HL-60/S4 (cell line): ENCODE measurements around the gene ANKRD13A.
"Not testable (repeated sequence)": the region's sequence is repeated elsewhere in the genome, so short reads cannot be mapped to it uniquely, and the experiment has no call there.

Experiments used
- in situ Hi-C: fragments of 300-500 bp; cut with MboI; formaldehyde crosslinking; loops from 2 replicates; pipeline ENCODE4 v1.14.3; 2022; ENCODE audit warnings: low sequenced_read_pairs

Gene ANKRD13A

DNA sequence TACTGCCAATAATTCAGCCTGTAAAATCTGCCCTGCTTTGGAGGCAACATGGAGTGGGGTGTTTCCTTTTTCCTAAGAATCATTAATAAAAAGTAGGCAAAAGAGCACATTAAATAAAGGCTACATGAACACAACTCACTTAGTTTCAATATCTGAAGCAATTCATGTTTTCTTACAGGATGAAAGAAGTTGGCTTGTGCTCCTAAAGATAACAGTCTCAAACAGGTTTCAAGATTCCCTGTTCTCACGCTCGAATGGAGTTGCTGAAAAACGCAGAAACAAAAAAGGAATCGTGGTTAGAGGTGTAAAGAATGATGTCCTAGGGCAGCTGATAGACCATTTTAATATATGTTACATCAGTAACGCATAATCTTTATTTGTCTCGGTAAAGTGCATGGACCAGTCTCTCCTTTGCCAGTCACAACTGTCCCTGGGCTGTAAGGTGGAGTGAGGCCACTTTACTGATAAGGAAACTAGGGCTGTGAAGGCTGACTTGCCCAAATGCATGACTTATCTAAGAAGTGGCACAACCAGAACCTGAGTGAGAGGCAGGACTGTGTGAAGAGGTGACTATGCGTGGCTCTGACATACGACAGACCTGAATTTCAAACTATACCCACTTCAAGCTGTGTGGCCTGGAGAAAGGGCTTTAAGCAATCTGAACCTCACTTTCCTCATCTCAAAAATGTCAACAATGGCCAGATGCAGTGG is 15.6 kb upstream of the ANKRD13A start:
- in situ Hi-C loops: no loop called here

DNA sequence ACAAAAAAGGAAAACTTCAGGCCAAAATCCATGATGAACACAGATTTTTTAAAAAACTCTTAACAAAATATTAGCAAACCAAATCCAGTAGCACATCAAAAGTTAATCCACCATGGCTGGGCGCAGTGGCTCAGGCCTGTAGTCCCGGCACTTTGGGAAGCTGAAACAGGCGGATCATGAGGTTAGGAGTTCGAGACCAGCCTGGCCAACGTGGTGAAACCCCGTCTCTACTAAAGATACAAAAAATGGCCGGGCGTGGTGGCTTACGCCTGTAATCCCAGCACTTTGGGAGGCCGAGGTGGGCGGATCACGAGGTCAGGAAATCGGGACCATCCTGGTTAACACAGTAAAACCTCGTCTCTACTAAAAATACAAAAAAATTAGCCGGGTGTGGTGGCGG is 13.0 kb upstream of the ANKRD13A start:
- in situ Hi-C loops: not testable (repeated sequence)

DNA sequence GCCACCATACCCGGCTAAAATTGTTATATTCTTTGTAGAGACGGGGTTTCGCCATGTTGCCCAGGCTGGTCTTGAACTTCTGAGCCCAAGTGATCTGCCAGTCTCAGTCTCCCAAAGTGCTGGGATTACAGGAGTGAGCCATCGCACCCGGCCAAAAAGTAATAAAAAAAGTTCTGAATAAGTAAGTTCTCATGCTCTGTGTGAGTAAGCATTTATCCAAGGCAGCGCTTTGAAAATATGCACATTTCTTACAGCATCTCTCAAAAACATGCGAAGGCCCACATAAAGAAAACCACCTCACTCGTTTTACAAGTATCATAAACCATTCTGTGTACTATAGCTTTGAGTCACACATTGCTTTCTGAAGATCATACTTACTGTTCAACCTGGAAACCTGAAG is 11.6 kb upstream of the ANKRD13A start:
- in situ Hi-C loops: no loop called here

DNA sequence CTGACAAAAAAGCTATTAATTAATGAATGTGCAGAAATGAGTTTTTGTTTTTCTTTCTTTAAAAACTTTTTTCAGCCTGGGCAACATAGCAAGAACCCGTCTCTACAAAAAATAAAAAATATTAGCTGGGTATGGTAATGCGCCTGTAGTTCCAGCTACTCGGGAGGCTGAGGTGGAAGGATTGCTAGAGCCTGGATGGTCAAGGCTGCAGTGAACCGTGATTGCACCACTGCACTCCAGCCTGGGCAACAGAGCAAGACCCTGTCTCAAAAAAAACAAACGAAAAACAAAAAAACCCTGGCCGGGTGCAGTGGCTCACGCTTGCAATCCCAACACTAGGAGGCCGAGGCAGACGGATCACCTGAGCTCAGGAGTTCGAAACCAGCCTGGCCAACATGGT is 11.0 kb upstream of the ANKRD13A start:
- in situ Hi-C loops: no loop called here

GRCh38 chr12:109988903-109989302 is 10.3 kb upstream of the ANKRD13A start:
- in situ Hi-C loops: no loop called here

DNA sequence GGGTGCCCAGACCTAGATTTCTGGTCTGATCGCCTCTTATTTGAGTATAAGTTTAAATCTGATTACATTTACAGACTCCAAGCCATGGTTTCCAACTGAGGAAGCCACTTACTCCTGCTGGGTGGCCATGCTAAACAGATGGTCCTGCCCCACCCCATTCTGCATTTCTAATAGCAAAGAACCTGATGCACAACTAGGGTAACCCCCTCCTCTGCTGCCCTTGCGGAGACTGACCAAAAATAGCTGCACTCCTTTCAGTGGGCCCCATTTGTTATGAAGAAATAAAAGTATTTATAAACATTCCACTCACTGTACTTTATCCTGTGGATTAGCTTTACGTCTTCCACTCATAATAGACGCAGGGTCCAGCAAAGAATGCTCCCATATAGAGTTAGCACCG is 9.8 kb upstream of the ANKRD13A start:
- in situ Hi-C loops: no loop called here

DNA sequence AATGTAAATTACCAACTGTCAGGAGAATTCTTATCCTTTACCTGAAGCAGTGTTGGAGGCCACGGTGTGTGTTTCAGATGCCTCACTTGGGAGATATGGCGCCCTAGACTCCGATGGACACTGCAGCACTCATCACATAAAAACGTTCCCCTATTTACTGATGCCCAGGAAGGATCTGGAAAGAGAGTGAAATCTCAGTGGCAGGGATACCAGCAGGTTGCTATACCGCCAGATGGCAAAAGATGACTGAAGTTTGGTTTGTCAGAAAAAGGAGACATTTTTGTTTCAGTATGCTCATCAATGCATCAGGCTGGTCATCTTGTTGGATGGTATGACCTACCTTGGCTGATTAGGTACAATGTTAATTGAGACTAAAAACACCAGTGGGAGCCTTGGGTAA is 7.6 kb upstream of the ANKRD13A start:
- in situ Hi-C loops: no loop called here

- in situ Hi-C loops: no loop called here
These were observed 6.1 kb upstream of the ANKRD13A start for GRCh38 chr12:109993091-109993490.

DNA sequence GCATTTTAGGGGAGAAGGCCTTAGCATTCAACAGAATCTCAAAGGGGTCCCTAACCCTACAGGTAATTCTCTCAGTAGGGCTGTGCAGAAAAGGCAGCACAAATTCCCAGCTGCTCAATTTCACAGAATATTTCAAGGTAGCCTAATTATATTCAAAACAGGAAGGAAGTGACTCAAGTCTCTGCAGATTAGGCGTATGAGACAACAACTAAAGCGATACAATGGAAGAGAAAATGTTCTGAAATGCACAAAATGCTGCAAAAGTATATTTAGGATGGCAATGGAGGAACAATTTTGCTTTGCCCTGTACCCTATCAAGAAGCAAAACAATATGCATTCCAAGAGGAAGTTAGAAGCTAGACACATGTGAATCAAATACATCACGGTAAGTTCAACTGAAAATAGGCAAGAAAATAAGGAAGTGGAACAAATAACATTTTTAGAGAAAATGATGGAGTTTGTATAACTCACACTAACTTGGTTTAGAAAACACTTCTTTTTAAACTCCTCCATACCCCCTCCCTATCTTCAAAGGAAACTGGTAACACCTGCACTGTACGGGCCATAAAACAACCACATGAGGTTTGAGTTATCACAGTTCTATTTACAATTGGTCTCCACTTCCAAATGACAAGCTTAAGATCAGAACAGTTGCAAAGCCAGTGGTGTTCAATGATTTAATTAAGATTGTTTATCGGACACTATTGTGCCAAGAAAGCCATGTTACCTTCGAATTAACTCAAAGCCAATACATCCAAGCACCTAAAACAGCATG is 4.6 kb upstream of the ANKRD13A start:
- in situ Hi-C loops: no loop called here

DNA sequence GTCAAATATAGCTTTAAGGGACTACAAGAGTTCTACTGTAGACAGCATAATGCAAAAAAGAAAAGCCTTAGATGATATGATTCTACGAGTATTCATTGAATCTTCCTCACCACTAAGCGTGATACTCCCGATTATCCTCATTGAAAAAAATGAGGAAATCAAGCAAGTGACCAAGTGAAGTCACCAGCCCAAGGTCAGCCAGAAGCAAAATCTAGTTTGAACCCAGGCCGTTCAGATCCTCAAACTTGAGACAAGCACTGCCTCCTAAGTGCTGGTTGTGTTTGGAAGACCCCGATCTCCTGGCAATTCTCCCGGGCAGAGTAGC is 3.9 kb upstream of the ANKRD13A start:
- in situ Hi-C loops: no loop called here

DNA sequence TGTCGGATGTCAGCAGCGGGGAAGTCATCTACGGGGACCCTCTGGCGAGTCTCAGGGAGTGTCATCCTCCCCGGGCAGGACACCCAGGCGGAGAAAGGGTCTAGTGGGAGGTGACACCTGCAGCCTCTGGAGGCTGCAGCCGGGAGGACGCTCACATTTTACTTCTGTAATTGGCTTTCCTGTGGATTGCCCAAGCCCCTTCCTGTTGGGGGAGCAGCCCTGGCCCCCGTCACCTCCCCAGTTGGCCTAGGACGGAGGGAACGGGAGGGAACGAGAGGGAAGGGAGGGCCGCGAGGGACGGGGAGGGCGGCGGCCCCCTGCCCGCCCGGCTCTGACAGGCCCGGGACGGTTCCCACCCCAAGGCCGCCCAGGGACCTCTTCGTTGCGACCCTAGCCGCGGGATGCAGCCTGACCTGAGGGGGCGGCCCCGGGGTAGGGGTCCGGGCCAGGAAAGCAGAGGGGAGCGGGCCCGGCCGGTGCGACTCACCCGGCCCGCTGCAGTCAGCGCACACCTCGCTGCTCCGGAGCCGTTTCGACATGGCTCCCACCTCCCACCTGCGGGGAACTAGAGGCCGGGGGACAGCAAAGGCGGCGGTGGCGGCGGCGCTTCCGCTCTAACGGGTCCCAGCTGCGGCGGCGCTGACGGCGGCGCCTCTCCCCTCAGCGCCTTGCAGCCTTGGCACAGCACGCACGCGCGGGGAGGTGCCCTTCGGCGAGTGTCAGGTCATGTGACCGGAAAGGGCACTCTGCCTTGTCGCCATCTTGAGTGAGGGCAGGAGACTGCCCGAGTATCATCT is 3.3 kb upstream of the ANKRD13A start, which contains the start of gene GIT2:
Gene GIT2, minus strand, starts transcription at position 683 of the 797 bp plus-strand sequence. Its CDS starts 144 bp downstream, at position 539.
- in situ Hi-C loops: no loop called here

- in situ Hi-C loops: no loop called here
These were observed 2.8 kb upstream of the ANKRD13A start for GRCh38 chr12:109996483-109996853.

GRCh38 chr12:109997393-109997792 is 1.8 kb upstream of the ANKRD13A start:
- in situ Hi-C loops: no loop called here

GRCh38 chr12:109998241-109998903 is 858 bp upstream of the ANKRD13A start:
- in situ Hi-C loops: no loop called here

- in situ Hi-C loops: no loop called here
These were observed 380 bp downstream of the ANKRD13A start for GRCh38 chr12:109999649-109999971.

- in situ Hi-C loops: no loop called here
These were observed 814 bp downstream of the ANKRD13A start for GRCh38 chr12:109999983-110000505.

DNA sequence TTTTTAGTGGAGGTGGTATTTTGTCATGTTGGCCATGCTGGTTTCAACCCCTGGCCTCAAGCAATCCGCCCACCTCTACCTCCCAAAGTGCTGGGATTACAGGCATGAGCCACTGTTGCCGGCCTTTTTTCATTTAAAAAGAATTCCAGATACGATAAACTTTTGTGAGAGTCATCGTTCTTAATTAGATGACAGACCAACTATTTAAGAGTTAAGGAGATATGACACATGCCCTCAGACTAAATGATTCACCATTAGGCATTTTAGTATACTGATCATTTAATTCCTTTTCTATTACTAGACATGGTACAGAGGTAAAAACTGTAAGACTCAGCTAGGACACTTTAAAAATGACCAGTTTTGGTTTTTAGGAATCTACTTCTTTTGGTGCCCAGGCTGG is 2.4 kb downstream of the ANKRD13A start:
- in situ Hi-C loops: no loop called here

DNA sequence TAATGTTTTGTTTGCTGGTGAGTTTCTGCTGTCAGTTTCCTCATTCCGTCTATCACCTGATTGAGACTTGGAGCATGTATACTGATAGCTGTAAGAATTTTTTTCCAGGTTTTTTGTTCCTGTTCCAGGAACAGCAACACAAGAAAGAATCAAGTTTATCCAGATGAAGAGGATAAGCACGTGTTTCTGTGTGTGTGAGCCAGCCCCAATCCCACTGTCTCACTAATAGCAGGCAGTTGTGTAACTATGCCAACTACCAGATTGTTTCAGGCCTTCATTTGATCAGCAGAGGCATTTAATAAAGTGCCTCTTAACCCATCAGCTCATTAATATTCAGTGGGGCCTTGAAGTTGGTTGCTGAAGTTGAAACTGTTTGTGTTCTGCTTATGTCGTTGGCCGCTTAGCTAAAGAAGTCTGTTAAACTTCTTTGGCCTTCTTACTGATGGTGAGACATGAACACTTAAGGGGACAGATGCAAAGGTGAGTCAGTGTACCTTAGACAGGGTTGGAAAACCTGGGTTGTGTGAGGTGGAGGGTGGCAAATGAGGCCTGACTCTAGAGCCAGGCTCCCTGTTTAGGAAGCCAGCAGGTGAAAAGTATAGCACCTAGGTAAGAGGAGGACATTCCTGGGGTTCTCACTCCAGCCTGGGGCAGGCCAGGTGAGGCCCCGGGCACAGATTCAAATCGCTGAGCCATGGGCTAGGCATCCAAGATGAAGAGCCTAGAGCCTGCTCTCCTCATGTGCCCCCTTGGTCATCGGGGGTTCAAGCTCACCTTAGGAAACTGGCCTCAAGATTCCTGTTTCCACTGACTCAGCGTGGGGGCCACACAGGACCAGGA is 3.7 kb downstream of the ANKRD13A start:
- in situ Hi-C loops: no loop called here

GRCh38 chr12:110004598-110004997 is 5.4 kb downstream of the ANKRD13A start:
- in situ Hi-C loops: no loop called here

- in situ Hi-C loops: no loop called here
These were observed 6.2 kb downstream of the ANKRD13A start for GRCh38 chr12:110005319-110005973.
